HG03196 (cell line): ENCODE data around the gene HMCN1.
A peak's percentile ranks its signal among the peaks of the same experiment; 100 is the strongest.

Source experiments
- ATAC-seq: cut with Tn5 transposase; IDR thresholded peaks from one replicate; pipeline ENCODE4 v1.9.1; 2021; ENCODE audit not compliant: unreplicated experiment

Gene HMCN1

GRCh38 chr1:185803241-185803640 lies 69.0 kb downstream of the HMCN1 start:
- no peak for ATAC-seq

- no peak for ATAC-seq
These were observed 70.0 kb downstream of the HMCN1 start for GRCh38 chr1:185804206-185804605.

- ATAC-seq, result no peak
These were observed 70.4 kb downstream of the HMCN1 start for GRCh38 chr1:185804608-185805007.

- no peak for ATAC-seq
These were observed 73.1 kb downstream of the HMCN1 start for GRCh38 chr1:185807275-185807674.

GRCh38 chr1:185808631-185809030 lies 74.4 kb downstream of the HMCN1 start:
- ATAC-seq, result no peak

- ATAC-seq, result no peak
These were observed 77.0 kb downstream of the HMCN1 start for GRCh38 chr1:185811073-185811709.

- ATAC-seq, result no peak
These were observed 78.7 kb downstream of the HMCN1 start for GRCh38 chr1:185812934-185813333.

GRCh38 chr1:185813401-185813979 lies 79.3 kb downstream of the HMCN1 start:
- ATAC-seq, result peak; percentile 67

- no peak for ATAC-seq
These were observed 82.3 kb downstream of the HMCN1 start for GRCh38 chr1:185816460-185816859.

GRCh38 chr1:185819798-185820197 lies 85.6 kb downstream of the HMCN1 start:
- ATAC-seq, result no peak

GRCh38 chr1:185821612-185822385 lies 87.6 kb downstream of the HMCN1 start:
- no peak for ATAC-seq

- no peak for ATAC-seq
These were observed 89.3 kb downstream of the HMCN1 start for GRCh38 chr1:185823467-185823866.

- no peak for ATAC-seq
These were observed 89.9 kb downstream of the HMCN1 start for GRCh38 chr1:185824106-185824505.

GRCh38 chr1:185825556-185825955 lies 91.4 kb downstream of the HMCN1 start:
- ATAC-seq, result no peak

GRCh38 chr1:185834371-185834905 lies 100.2 kb downstream of the HMCN1 start:
- no peak for ATAC-seq

GRCh38 chr1:185835191-185835590 lies 101.0 kb downstream of the HMCN1 start:
- no peak for ATAC-seq

GRCh38 chr1:185837711-185838110 lies 103.5 kb downstream of the HMCN1 start:
- ATAC-seq, result no peak

- no peak for ATAC-seq
These were observed 103.9 kb downstream of the HMCN1 start for GRCh38 chr1:185838111-185838510.

- ATAC-seq, result no peak
These were observed 106.7 kb downstream of the HMCN1 start for GRCh38 chr1:185840880-185841279.

GRCh38 chr1:185843297-185843869 lies 109.2 kb downstream of the HMCN1 start:
- no peak for ATAC-seq

GRCh38 chr1:185843986-185844385 lies 109.8 kb downstream of the HMCN1 start:
- ATAC-seq, result no peak
